Measurements from ENCODE around the gene NCOA1.

DNA sequence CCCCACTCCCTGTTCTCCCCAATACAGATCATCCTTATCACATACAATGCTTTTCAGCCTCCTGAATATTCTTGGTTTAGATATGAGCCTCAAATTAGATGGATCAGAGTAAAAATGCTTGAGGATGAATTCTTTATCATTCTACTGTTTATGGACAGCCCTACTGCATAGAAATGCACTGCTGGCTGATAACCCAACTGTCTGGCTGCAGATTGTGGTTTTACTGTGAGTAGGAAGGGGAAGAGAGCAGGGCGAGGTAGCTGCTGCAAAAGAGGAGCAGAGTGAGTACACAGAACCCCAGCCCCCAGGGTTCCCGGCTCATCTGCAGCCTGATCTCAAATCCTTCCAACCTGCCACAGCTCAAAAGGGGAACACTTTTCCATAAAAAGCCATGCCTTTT, 29.4 kb upstream of the NCOA1 start:
- TF ChIP-seq POLR2AphosphoS5 (IDR thresholded peaks at IDR 0.05; ENCODE audit: low read depth, low read length) (no peak), CTCF (IDR thresholded peaks at IDR 0.05) (no peak)

Measured in Panc1 (cell line).